ELR (cell line): ENCODE measurements around the gene MRPL36.
A peak's percentile ranks its signal among the peaks of the same experiment; 100 is the strongest.

Source experiments
- DNase-seq: peaks from one replicate; pipeline ENCODE4 v3.0.0-alpha.2; 2015; ENCODE audit warnings: low read depth

Gene MRPL36

DNA sequence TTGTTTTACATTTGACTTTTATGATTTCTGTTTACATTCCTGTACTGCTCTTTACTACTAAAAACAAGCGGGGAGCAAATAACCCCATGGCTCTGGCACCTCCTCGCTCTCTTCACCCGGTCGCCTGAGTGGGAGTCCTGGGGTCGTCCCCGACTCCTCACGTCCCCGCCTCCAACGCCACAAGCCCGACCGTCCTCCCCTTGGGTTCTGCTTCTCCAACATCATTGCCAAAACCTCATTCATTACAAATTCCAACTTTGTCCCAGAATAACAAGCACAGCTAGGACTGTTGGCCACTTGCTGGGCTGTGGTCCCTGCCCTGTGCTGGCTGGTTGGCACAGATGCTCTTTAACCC lies 35.1 kb downstream of the MRPL36 start:
- DNase-seq: no peak

GRCh38 chr5:1763960-1764605 lies 35.6 kb downstream of the MRPL36 start:
- DNase-seq: peak; percentile 15

GRCh38 chr5:1763548-1763911 lies 36.1 kb downstream of the MRPL36 start:
- peak; percentile 79 for DNase-seq

- DNase-seq: no peak
Measured at GRCh38 chr5:1762883-1763547, 36.6 kb downstream of the MRPL36 start.

GRCh38 chr5:1762121-1762882 lies 37.3 kb downstream of the MRPL36 start:
- DNase-seq: no peak

- no peak for DNase-seq
Measured at GRCh38 chr5:1761453-1761755, 38.2 kb downstream of the MRPL36 start.

GRCh38 chr5:1760656-1761452 lies 38.8 kb downstream of the MRPL36 start:
- no peak for DNase-seq

DNA sequence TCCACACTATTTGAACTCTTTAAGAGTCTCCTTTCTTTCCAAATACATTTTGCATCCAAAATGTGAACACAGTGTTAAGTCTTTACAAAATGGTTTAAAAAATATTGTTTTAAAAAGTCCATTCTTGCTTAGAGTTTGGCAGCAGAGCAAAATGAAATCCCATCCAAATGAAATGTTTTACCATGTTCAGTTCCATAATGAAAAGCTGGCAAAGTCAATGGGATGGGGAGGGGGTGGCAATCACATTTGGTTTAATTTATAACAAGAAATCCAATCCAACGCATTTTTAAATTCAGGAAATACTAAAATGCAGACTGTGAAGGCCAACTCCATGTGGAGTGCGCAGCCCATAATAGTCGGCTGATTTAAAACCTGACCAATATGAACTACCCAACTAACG lies 39.4 kb downstream of the MRPL36 start:
- no peak for DNase-seq

DNA sequence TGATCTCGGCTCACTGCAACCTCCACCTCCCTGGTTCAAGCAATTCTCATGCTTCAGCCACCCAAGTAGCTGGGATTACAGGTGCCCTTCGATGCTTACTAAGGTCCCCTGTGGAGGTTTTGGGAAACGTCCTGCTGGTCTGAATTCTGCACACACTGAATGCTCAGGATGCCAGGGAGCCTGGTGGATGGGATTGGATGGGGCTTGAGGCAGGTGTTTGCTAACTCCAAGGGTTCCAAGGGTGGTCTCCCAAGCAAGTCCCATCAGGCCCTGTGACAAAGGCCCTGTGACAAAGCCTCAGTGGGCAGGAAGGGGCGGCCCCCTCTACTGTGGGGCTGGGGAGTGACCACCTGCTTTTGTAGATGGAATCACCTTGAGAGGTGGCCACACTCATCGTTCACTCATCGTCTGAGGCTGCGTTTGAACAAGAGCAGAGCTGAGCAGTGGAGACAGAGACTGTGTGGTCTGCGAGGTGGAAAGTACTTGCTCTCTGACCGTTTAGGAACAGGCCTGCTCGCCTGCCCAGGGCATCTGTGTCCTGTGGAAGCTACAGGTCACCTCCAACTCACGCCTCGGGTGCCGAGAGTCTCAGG lies 40.2 kb downstream of the MRPL36 start:
- DNase-seq: no peak

- DNase-seq: no peak
Measured at GRCh38 chr5:1758574-1758973, 41.1 kb downstream of the MRPL36 start.

DNA sequence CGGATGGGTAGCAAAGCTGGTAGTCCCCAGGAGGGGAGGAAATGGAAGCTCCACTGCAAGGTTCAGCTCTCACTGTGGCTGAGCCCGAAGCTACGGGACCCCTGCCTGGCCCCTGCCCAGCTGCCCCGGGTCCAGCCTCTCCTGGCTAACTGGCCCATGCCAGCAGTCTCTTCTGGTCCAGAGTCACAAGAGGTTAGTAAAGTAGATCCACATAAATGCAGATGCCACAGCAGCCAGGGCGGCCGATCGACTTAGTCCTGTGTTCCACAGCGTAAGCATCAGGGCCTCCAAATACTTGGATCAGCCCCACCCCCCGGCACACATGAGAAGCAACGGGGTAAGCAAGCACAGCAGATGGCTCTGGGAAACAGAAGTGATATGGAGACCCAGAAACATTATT lies 42.1 kb downstream of the MRPL36 start:
- no peak for DNase-seq

DNA sequence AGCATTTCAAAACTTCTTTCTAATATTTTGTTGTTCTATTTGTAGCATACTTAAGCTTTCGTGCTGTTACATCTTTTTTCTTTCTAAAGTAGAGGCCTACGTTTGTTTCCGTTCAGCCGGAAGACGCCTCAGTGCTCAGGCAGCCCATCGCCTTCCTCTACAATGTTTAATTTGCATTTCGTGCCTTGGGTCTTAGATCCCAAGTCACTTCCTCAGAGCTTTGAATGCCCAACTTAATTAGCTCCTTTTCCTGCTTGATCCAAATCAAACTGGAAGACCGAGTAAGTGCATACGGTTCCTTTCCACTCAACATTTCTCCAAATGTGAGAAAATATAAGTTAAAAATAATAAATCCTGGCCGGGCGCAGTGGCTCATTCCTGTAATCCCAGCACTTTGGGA lies 43.2 kb downstream of the MRPL36 start:
- DNase-seq: no peak

- no peak for DNase-seq
Measured at GRCh38 chr5:1755321-1755949, 44.2 kb downstream of the MRPL36 start.

- DNase-seq: no peak
Measured at GRCh38 chr5:1754531-1755220, 45.0 kb downstream of the MRPL36 start.

- DNase-seq: no peak
Measured at GRCh38 chr5:1753490-1753889, 46.1 kb downstream of the MRPL36 start.

GRCh38 chr5:1752881-1753280 lies 46.8 kb downstream of the MRPL36 start:
- no peak for DNase-seq

- no peak for DNase-seq
Measured at GRCh38 chr5:1751864-1752822, 47.5 kb downstream of the MRPL36 start.

DNA sequence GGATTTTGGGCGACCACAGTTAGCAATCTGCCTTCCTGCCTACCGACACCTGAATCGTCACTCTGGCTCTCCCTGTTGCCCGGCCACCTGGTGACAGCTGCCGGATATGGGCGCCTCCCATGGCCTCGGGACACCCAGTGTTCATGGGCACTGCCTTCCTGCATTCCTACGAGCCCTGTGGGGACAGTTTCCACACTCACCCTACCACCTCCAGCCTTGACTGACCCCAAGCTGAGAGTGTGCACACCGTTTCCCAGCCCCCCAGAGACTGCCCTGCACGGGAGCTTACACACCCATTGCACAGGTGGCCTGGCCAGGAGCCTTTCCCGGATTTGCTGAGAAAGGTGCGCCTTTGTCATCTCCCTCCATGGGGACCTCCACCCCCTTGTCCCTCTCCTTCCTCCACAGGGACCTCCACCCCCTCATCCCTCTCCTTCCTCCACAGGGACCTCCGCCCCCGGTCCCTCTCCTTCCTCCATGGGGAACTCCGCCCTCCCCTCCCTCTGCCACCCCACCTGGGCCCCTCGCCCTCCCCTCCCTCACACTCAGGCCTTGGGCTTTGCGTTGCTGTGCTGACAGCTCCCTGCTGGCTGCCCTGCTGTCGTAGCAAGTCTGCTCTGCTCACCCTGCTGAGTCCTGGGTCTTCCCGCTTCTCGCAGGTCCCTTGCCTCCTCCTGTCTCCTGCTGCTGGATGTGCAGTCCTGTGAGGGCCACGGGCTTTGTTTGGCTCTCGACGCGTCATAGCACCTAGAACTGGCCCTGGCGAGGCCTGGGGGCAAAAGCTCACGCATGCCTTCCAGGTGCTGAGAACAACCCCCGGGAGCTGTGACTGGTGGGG lies 48.4 kb downstream of the MRPL36 start:
- DNase-seq: no peak

- DNase-seq: no peak
Measured at GRCh38 chr5:1750469-1750868, 49.2 kb downstream of the MRPL36 start.
